NCI-H345 (cell line): Measurements from ENCODE around the gene TNK2.
"Not testable (repeated sequence)": the region's sequence is repeated elsewhere in the genome, so short reads cannot be mapped to it uniquely, and the experiment has no call there.

ENCODE experiments used
- DNase-seq: peaks from one replicate; lab custom pipeline; 2025; lab: John Stamatoyannopoulos, UW

TNK2 gene

GRCh38 chr3:195850857-195851543 is 57.4 kb downstream of the TNK2 start:
- peak; percentile 95 for DNase-seq

GRCh38 chr3:195849322-195850074 is 58.9 kb downstream of the TNK2 start:
- DNase-seq, result peak; percentile 46

- no peak for DNase-seq
These were observed 61.0 kb downstream of the TNK2 start for GRCh38 chr3:195847055-195847950.

DNA sequence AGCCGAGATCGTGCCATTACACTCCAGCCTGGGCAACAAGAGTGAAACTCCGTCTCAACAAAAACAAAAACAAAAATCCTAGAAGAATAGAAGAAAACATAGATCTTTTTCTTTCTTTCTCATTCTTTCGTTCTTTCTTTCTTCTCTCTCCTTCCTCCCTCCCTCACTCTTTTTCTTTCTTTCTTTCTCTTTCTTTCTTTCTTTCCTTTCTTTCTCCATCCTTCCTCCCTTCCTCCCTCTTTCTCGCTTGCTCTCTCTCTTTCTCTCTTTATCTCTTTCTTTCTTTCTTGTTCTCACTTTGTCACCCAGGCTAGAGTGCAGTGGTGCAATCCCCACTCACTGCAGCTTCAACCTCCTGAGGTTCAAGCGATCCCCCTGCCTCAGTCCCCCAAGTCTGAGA is 62.9 kb downstream of the TNK2 start:
- DNase-seq, result no peak

GRCh38 chr3:195844671-195845218 is 63.6 kb downstream of the TNK2 start:
- no peak for DNase-seq

DNA sequence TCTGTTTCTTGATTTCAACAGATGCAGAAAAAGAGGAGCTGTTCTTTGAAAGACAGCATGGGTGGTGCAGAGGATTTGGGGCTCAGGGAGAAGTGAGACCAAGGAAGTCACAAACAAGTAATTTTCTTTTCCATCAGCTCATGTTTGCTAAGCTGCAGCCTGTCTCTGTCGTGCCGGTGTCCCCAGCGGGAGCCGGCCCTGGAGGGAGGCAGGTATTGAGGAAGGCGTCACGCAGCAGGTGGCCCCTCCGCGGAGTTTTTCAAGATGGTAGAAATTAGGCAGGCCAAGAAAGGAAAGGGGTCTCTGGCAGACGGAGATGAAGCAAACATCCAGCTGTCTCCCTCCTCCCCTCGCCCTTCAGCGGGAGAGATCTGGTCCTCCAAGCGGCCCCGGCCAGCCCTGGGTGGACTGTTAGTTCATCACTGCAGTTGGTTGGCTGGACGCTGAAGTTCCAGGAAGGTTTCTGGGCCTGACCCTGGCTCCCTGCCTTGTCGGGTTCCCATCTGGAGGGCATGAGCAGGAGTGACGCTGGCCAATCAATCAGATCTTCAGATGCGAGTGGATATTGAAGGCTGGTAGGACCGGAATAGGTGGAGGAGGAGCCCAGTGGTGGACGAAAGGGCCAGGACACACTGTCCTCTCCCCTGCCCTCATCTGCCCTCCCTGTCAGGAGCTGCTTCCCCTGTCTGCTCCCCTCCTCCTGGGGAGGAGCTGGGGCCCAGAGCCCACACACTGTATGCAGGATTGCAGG is 68.9 kb downstream of the TNK2 start:
- DNase-seq, result no peak

DNA sequence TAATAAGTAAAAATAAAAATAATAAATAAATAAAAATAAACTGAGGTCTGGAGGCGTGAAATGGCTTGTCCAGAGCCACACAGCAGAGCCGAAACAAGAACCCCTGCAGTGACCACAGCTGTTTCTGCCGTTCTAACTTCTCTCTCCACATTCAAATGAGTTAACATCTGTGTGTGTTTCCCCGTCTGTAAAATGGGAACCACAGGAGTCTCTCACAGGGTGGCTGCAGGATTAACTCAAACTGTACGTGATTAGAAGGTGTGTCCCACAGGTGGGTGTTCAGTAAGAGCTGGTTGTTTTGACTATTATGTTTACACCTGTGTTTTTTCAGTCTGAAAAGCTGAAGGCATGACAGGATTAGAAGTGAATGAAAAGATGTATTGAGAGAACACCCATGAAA is 69.6 kb downstream of the TNK2 start:
- DNase-seq, result no peak

DNA sequence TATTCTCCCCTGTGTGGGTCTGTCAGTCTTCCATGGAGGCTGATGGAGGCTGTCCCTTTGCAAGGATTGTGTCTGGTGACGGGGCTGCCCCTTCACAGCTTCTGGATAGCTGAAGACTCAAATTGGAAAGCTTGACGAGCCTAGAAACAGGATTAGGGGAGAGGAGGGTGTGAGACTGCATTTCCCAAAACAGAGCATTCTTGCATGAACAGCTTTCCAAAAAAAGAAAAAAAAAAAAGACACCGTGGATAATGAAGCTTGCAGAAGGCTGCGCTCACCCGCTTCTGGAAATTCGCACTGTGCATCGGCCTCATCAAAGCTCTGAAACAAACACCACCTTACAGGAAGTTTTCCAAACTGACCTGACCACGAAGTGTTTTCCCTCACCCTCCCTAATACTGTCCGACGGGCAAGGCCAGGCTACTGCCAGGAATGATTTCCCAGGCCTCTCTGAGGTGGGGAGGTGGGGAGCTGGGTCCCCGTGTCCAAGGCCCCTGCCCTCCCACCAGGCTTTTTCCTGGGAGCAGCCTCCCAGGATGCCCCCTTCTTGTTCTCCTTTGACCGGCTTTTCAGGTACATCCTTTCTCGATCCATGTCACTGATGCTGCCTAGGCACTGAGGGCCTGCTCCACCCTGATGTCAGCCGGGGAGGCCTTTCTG is 71.7 kb downstream of the TNK2 start:
- DNase-seq, result no peak

DNA sequence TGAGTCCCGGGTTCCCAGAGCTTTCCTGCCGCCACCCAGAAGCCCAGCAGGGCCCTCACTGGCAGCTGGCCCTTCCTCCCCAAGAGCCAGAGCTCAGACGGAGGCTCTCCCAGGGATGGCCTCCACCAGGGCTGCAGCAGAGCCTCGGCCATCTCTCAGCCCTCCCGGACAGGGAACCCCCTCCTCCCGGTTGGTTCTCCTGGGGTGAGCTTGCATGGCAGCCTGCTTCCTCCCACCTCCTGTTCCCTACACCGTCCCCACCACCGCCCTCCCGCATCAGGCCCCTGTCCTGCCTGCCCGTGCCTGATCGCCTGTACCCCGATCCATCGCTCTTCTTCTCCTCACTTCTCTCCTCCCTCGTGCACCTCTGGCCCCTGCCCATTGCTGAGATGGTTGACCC is 72.6 kb downstream of the TNK2 start:
- no peak for DNase-seq

GRCh38 chr3:195834675-195835583 is 73.4 kb downstream of the TNK2 start:
- no peak for DNase-seq

DNA sequence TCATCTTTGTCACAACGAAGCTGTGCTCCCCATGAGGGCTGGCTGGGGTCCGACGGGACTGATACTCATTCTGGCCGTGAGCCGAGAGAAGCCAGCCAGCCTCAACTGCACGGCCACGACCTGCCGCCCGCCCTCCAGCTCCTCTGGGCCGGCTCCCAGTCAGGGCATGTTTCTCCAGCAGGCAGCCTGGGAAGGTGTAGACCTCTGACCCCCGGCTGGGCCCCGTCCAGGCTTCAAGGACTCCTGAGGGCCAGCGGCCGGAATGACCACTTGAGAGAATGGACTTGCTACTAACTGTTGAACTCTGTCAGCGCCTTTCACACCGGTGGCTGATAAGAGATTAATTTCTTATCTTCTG is 78.5 kb downstream of the TNK2 start:
- no peak for DNase-seq

- no peak for DNase-seq
These were observed 79.6 kb downstream of the TNK2 start for GRCh38 chr3:195828762-195829161.

DNA sequence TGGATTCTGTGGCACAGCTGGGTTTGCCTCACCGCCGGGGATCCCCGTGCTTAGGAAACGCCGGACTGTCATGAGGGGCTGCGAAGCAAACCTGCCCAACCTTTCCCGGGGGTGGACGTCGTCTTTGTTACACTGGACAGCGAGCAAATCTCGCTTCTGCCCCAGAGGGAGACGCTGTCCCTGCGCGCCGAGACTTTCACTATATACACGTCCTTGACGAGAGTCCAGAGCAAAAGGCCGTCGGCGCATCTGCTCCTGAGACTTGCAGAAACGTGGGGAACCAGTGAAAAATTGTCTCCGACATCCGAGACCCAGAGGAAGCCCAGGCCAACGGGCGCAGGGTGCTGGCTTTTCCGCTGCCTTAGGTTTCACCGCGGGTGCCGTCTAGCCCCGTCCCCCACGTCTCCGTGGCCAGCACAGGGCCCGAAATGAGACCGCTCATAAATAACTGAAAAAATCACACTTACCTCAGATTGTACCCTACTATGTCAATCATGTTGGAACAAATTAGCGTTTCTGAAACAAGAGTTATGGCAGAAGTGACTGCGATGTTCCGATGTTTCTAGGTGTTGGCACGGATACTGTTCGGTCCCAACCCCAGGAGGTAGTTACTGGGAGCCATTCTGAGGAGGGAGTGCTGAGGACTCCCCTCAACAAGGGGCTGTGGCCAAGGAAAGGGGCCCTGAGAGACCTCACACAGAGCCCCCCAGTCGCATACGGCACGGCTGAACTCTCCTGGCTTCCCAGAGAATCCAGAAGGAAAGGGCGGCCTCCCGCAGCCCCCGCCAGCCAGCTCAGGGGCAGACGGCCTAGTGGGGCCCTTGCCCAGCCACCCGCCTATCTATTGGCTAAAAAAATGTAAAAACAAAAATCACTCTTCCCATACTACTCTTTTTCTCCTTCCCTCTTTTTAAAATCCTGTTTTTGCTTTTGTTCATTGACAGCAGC is 82.2 kb downstream of the TNK2 start:
- no peak for DNase-seq

DNA sequence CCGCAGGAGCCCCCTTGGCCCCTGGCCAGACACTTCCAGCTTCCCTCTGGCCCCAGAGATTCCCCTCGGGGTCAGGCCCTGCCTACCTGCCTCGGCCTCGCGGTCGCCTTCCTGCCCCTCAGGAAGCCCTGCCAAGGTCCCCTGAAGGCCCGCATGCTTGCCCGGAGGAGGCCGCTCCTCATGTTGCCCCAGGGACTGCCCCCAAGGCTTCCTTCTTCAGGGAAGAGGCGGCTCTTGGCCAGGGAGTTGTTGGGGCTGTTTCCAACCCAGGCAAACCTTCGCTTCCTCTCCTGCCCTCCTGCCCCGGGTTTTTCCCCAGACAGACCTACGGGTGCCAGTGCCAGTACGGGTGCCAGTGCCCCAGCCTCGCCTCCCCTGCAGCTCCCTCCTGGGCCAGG is 83.2 kb downstream of the TNK2 start:
- DNase-seq, result no peak

GRCh38 chr3:195824425-195825190 is 83.7 kb downstream of the TNK2 start:
- not testable (repeated sequence) for DNase-seq

DNA sequence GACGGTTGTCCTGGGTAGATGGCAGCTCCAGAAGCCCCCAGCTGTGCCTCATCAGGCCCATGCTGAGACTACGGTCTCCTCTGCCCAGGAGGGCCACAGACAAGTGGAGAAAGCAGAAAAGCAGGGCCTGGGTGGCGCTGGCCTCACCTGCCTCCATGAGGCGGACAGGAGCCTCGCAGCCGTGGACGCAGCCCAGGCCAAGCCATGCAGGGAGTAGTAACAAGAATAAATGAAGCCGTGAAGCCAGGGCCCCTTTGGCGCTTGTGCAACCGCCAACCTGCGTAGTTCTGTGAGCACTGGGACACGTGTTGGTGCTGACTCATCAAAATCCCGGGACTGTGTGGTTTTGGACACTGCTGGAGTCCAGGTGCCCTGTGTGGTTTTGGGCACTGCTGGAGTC is 84.4 kb downstream of the TNK2 start:
- peak; percentile 22 for DNase-seq

- DNase-seq, result no peak
These were observed 85.1 kb downstream of the TNK2 start for GRCh38 chr3:195823280-195823679.

- no peak for DNase-seq
These were observed 86.1 kb downstream of the TNK2 start for GRCh38 chr3:195822131-195822696.
